Skin epidermis (tissue), 12 donors: ENCODE measurements around the gene TCOF1.

Experiments used
- H3K27ac ChIP-seq, 21 experiments: fragments of 200-600 bp; sonication (generic) in 11 of 21; one replicate each; pipeline ENCODE4 v1.5.0; 2020; ENCODE audit warnings: mild to moderate bottlenecking in 3 of 21, inconsistent platforms in 2 of 21, moderate library complexity in 2 of 21
- H3K4me3 ChIP-seq, 7 experiments: fragments of 200-600 bp; sonication (generic) in 2 of 7; one replicate each; pipeline ENCODE4 v1.5.0; 2020; ENCODE audit warnings: inconsistent platforms in 2 of 7, mild to moderate bottlenecking in 2 of 7, moderate library complexity in 1 of 7

The TCOF1 gene

GRCh38 chr5:150398722-150399523 lies 41.4 kb downstream of the TCOF1 start:
- H3K27ac ChIP-seq = peak overlapping the region in 3 of 21 experiments; percentile 9 to 42 (median 9)
- no peak overlapping the region for H3K4me3 ChIP-seq

GRCh38 chr5:150399524-150400211 lies 42.2 kb downstream of the TCOF1 start:
- H3K4me3 ChIP-seq = no peak overlapping the region
- no peak overlapping the region for H3K27ac ChIP-seq

GRCh38 chr5:150400316-150401075 lies 43.0 kb downstream of the TCOF1 start:
- Histone ChIP-seq H3K27ac (no peak overlapping the region), H3K4me3 (no peak overlapping the region)

GRCh38 chr5:150401076-150401375 lies 43.5 kb downstream of the TCOF1 start:
- Histone ChIP-seq H3K27ac (peak overlapping the region in 1 of 21 experiments; percentile 16), H3K4me3 (no peak overlapping the region)

GRCh38 chr5:150401376-150402228 lies 44.1 kb downstream of the TCOF1 start:
- peak overlapping the region in 1 of 21 experiments; percentile 16 for H3K27ac ChIP-seq
- H3K4me3 ChIP-seq = no peak overlapping the region

GRCh38 chr5:150402229-150402773 lies 44.8 kb downstream of the TCOF1 start:
- Histone ChIP-seq H3K4me3 (no peak overlapping the region), H3K27ac (no peak overlapping the region)

GRCh38 chr5:150402901-150403342 lies 45.4 kb downstream of the TCOF1 start:
- Histone ChIP-seq H3K27ac (no peak overlapping the region), H3K4me3 (no peak overlapping the region)

GRCh38 chr5:150404121-150404520 lies 46.6 kb downstream of the TCOF1 start:
- no peak overlapping the region for H3K27ac ChIP-seq
- H3K4me3 ChIP-seq = no peak overlapping the region

- Histone ChIP-seq H3K27ac (no peak overlapping the region), H3K4me3 (no peak overlapping the region)
These were observed 47.0 kb downstream of the TCOF1 start for GRCh38 chr5:150404535-150404934.

GRCh38 chr5:150404941-150405816 lies 47.7 kb downstream of the TCOF1 start:
- no peak overlapping the region for H3K27ac ChIP-seq

GRCh38 chr5:150406103-150406722 lies 48.7 kb downstream of the TCOF1 start:
- H3K4me3 ChIP-seq = no peak overlapping the region
- no peak overlapping the region for H3K27ac ChIP-seq

More at GRCh38 chr5:150404941-150405816, 47.7 kb downstream of the TCOF1 start:
- no peak overlapping the region for H3K4me3 ChIP-seq

GRCh38 chr5:150406723-150407095 lies 49.2 kb downstream of the TCOF1 start:
- peak overlapping the region in 2 of 21 experiments; percentile 13 to 50 for H3K27ac ChIP-seq
- H3K4me3 ChIP-seq = no peak overlapping the region

GRCh38 chr5:150407096-150407720 lies 49.7 kb downstream of the TCOF1 start:
- Histone ChIP-seq H3K27ac (peak overlapping the region in 6 of 21 experiments; percentile 13 to 93 (median 54)), H3K4me3 (peak overlapping the region in 1 of 7 experiments; percentile 51)

GRCh38 chr5:150408231-150408943 lies 50.9 kb downstream of the TCOF1 start:
- H3K27ac ChIP-seq = peak overlapping the region in 14 of 21 experiments; percentile 6 to 93 (median 55)
- peak overlapping the region in 4 of 7 experiments; percentile 19 to 57 (median 46) for H3K4me3 ChIP-seq

- peak overlapping the region; percentile 3 to 93 (median 79) for H3K27ac ChIP-seq
- peak overlapping the region; percentile 34 to 57 (median 42) for H3K4me3 ChIP-seq
These were observed 52.4 kb downstream of the TCOF1 start for GRCh38 chr5:150409638-150410523.
